ENCODE data around the gene PIP5K1B.

The PIP5K1B gene

DNA sequence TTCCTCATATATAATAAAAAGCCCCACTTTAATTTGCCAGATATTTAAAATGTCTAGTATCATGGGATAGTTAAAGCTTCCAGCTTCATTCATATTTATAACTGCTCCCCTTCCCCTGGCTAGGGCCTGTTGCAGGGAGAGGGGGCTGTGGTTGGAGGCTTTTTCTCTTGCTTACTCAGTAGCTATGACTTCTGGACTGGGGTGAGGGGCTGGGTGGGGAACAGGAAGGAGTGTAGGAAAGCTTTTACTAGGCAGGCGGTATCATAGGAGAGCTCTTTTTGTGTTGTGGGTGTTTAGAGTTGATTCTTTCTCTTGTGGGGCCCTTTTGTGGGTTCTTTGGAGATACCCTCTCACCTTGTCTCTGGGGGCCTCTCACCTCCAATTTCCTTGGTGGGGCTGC lies 39.4 kb downstream of the PIP5K1B start:
- DNase-seq (ENCODE audit: low read depth) = no peak
- TF ChIP-seq CTCF (conservative IDR thresholded peaks at IDR 0.05; ENCODE audit: low read length) = no peak
- no peak overlapping the region for H3K4me3 ChIP-seq (ENCODE audit: low read length)

- no peak for DNase-seq (ENCODE audit: low read depth)
- no peak for TF ChIP-seq CTCF (conservative IDR thresholded peaks at IDR 0.05; ENCODE audit: low read length)
- H3K4me3 ChIP-seq (ENCODE audit: low read length) = no peak overlapping the region
Observed at GRCh38 chr9:68746525-68746924, 41.5 kb downstream of the PIP5K1B start.

- no peak overlapping the region for H3K4me3 ChIP-seq (ENCODE audit: low read length)
- TF ChIP-seq CTCF (conservative IDR thresholded peaks at IDR 0.05; ENCODE audit: low read length) = no peak
- no peak for DNase-seq (ENCODE audit: low read depth)
Observed at GRCh38 chr9:68747043-68747533, 42.0 kb downstream of the PIP5K1B start.

DNA sequence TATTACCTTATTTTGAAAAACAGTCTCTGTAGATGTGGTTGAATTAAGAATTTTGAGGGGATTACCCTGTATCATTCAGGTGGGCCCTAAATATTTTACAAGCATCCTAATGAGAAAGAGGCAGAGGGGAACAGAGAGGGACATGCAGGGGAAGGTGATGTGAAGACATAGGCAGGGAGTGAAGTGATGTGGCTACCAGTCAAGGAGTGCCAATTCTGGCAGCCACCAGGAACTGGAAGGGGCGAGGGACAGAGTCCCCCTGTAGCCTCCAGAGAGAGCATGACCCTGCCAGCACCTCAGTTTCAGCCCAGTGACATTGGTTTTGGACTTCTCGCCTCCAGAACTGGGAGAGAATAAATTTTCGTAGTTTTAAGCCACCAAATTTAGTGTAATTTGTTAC lies 44.1 kb downstream of the PIP5K1B start:
- H3K4me3 ChIP-seq (ENCODE audit: low read length) = no peak overlapping the region
- no peak for TF ChIP-seq CTCF (conservative IDR thresholded peaks at IDR 0.05; ENCODE audit: low read length)
- no peak for DNase-seq (ENCODE audit: low read depth)

- no peak for DNase-seq (ENCODE audit: low read depth)
- no peak overlapping the region for H3K4me3 ChIP-seq (ENCODE audit: low read length)
- TF ChIP-seq CTCF (conservative IDR thresholded peaks at IDR 0.05; ENCODE audit: low read length) = no peak
Observed at GRCh38 chr9:68749579-68750159, 44.6 kb downstream of the PIP5K1B start.

- TF ChIP-seq CTCF (conservative IDR thresholded peaks at IDR 0.05; ENCODE audit: low read length) = no peak
- no peak for DNase-seq (ENCODE audit: low read depth)
Observed at GRCh38 chr9:68750255-68750654, 45.2 kb downstream of the PIP5K1B start.

DNA sequence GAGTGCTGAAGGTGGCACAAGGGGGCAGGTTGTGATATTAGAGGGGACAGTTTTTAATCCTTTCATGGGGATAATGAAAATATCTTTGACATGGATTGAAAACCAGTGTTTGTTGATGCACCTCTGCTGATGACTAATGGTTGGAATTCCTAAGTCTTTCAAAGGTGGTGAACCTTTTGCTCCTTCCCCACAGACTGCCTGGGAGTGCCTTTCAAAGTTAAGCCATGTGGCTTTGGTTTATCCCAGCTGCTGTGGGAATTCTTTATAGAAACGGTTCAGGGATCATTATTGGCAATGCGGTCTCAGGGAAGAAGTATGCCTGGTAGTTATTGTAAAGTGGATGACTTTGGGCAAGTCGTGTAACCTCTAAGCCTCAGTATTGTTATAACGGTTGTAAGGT lies 45.7 kb downstream of the PIP5K1B start:
- no peak for TF ChIP-seq CTCF (conservative IDR thresholded peaks at IDR 0.05; ENCODE audit: low read length)
- H3K4me3 ChIP-seq (ENCODE audit: low read length) = no peak overlapping the region
- DNase-seq (ENCODE audit: low read depth) = no peak

More at GRCh38 chr9:68750255-68750654, 45.2 kb downstream of the PIP5K1B start:
- H3K4me3 ChIP-seq (ENCODE audit: low read length) = no peak overlapping the region
